Measurements from ENCODE around the gene IL6ST. TPM values are rescaled to one million over a fixed set of nuclear protein-coding genes. Genes with fewer than 3 reads are reported as not detected.
"Not testable (repeated sequence)": the region's sequence is repeated elsewhere in the genome, so short reads cannot be mapped to it uniquely, and the experiment has no call there.

IL6ST gene
- total RNA-seq, 1 donor from 2014 or later, result 221 TPM

GRCh38 chr5:55989860-55990259 is 4.9 kb downstream of the IL6ST start:
- H3K27ac Mint-ChIP-seq (ENCODE audit: unreplicated experiment), result peak overlapping the region; percentile 46
- DNase-seq (ENCODE audit: low spot score), result no peak
- peaks cover 47% of the 10 kb centered on the region for H3K4me1 Mint-ChIP-seq (ENCODE audit: low read depth)
- no peak overlapping the region for H3K4me3 Mint-ChIP-seq (ENCODE audit: unreplicated experiment)
- H3K27me3 Mint-ChIP-seq (ENCODE audit: low read depth), result no peaks in the 10 kb centered on the region
- peaks cover 6% of the 10 kb centered on the region for H3K9me3 Mint-ChIP-seq (ENCODE audit: low read depth)
- H3K36me3 Mint-ChIP-seq (ENCODE audit: low read depth), result peaks cover 7% of the 10 kb centered on the region
- no peak for TF ChIP-seq CTCF (IDR thresholded peaks at IDR 0.05)

- Mint-ChIP-seq H3K27ac (ENCODE audit: unreplicated experiment) (no peak overlapping the region), H3K4me3 (ENCODE audit: unreplicated experiment) (no peak overlapping the region), H3K4me1 (ENCODE audit: low read depth) (peaks cover 47% of the 10 kb centered on the region), H3K27me3 (ENCODE audit: low read depth) (no peaks in the 10 kb centered on the region), H3K9me3 (ENCODE audit: low read depth) (peaks cover 6% of the 10 kb centered on the region), H3K36me3 (ENCODE audit: low read depth) (peaks cover 7% of the 10 kb centered on the region)
- DNase-seq (ENCODE audit: low spot score), result no peak
- TF ChIP-seq CTCF (IDR thresholded peaks at IDR 0.05), result no peak
These were observed 5.7 kb downstream of the IL6ST start for GRCh38 chr5:55988979-55989638.

GRCh38 chr5:55988428-55988827 is 6.3 kb downstream of the IL6ST start:
- peaks cover 43% of the 10 kb centered on the region for H3K4me1 Mint-ChIP-seq (ENCODE audit: low read depth)
- not testable (repeated sequence) for H3K4me3 Mint-ChIP-seq (ENCODE audit: unreplicated experiment); H3K27ac Mint-ChIP-seq (ENCODE audit: unreplicated experiment); H3K9me3 Mint-ChIP-seq (ENCODE audit: low read depth); H3K27me3 Mint-ChIP-seq (ENCODE audit: low read depth); DNase-seq (ENCODE audit: low spot score); H3K36me3 Mint-ChIP-seq (ENCODE audit: low read depth)

GRCh38 chr5:55986931-55987330 is 7.8 kb downstream of the IL6ST start:
- peaks cover 34% of the 10 kb centered on the region for H3K4me1 Mint-ChIP-seq (ENCODE audit: low read depth)
- no peaks in the 10 kb centered on the region for H3K27me3 Mint-ChIP-seq (ENCODE audit: low read depth)
- no peak overlapping the region for H3K4me3 Mint-ChIP-seq (ENCODE audit: unreplicated experiment)
- no peak overlapping the region for H3K27ac Mint-ChIP-seq (ENCODE audit: unreplicated experiment)
- DNase-seq (ENCODE audit: low spot score), result no peak
- no peak for TF ChIP-seq CTCF (IDR thresholded peaks at IDR 0.05)
- H3K36me3 Mint-ChIP-seq (ENCODE audit: low read depth), result peaks cover 7% of the 10 kb centered on the region
- H3K9me3 Mint-ChIP-seq (ENCODE audit: low read depth), result peaks cover 6% of the 10 kb centered on the region

- Mint-ChIP-seq H3K27me3 (ENCODE audit: low read depth) (no peaks in the 10 kb centered on the region), H3K27ac (ENCODE audit: unreplicated experiment) (no peak overlapping the region), H3K36me3 (ENCODE audit: low read depth) (peaks cover 6% of the 10 kb centered on the region), H3K4me1 (ENCODE audit: low read depth) (peaks cover 18% of the 10 kb centered on the region), H3K9me3 (ENCODE audit: low read depth) (peaks cover 3% of the 10 kb centered on the region), H3K4me3 (ENCODE audit: unreplicated experiment) (no peak overlapping the region)
- no peak for TF ChIP-seq CTCF (IDR thresholded peaks at IDR 0.05)
- DNase-seq (ENCODE audit: low spot score), result no peak
These were observed 9.6 kb downstream of the IL6ST start for GRCh38 chr5:55985181-55985580.

GRCh38 chr5:55983986-55984385 is 10.8 kb downstream of the IL6ST start:
- peaks cover 3% of the 10 kb centered on the region for H3K9me3 Mint-ChIP-seq (ENCODE audit: low read depth)
- H3K4me1 Mint-ChIP-seq (ENCODE audit: low read depth), result peaks cover 6% of the 10 kb centered on the region
- peaks cover 6% of the 10 kb centered on the region for H3K36me3 Mint-ChIP-seq (ENCODE audit: low read depth)
- H3K27ac Mint-ChIP-seq (ENCODE audit: unreplicated experiment), result no peak overlapping the region
- DNase-seq (ENCODE audit: low spot score), result no peak
- H3K4me3 Mint-ChIP-seq (ENCODE audit: unreplicated experiment), result no peak overlapping the region
- TF ChIP-seq CTCF (IDR thresholded peaks at IDR 0.05), result no peak
- H3K27me3 Mint-ChIP-seq (ENCODE audit: low read depth), result no peaks in the 10 kb centered on the region

Measured in chondrocyte (in vitro differentiated cells).